ENCODE measurements around the gene TMEM106C. TPM values are rescaled to one million over a fixed set of nuclear protein-coding genes. Genes with fewer than 3 reads are reported as not detected.

TMEM106C gene
- total and polyA plus RNA-seq, 2 of the 4 experiments (the other 2 are of a cell fraction), result 72.1 to 74.6 TPM

- H3K9ac ChIP-seq (ENCODE audit: low read depth, low read length), result no peak overlapping the region
- intact Hi-C loops (cut with micrococcal nuclease) (loop anchor here (5.0 kb wide), 2 partner anchors 45 to 95 kb away; partner anchors contain the start of gene VDR), in situ Hi-C loops (cut with MboI; ENCODE audit: low sequenced_read_pairs) (no loop called here), dilution Hi-C loops (cut with HindIII; ENCODE audit: low sequenced_read_pairs, unreplicated experiment) (no loop called here)
- CTCF ChIA-PET, result interaction anchor here (0.7 to 1.6 kb wide), 4 partner anchors 9 to 43 kb away, joined by 3 to 5 read pairs (median 4); partner anchors contain the start of gene VDR
- no peak overlapping the region for H3K4me3 ChIP-seq (ENCODE audit: insufficient read depth, low read depth, low read length)
- no peak overlapping the region for H4K5ac ChIP-seq (ENCODE audit: low read depth, low read length)
- no peak overlapping the region for H3K18ac ChIP-seq (ENCODE audit: low read depth, low read length)
- H2BK15ac ChIP-seq (ENCODE audit: low read depth, low read length), result no peak overlapping the region
- no peak overlapping the region for H4K91ac ChIP-seq (ENCODE audit: insufficient read depth, low read depth, low read length)
- H3K27me3 ChIP-seq (ENCODE audit: control insufficient read depth, insufficient read depth, low read length), result peaks cover 12% of the 10 kb centered on the region; the same call in 1 of the 2 replicates
- POLR2A ChIA-PET (ENCODE audit: unreplicated experiment), result no interaction called here
- no peaks in the 10 kb centered on the region for H3K79me1 ChIP-seq (ENCODE audit: low read depth in 1 of 2, low read length in 2 of 2)
- H3K14ac ChIP-seq (replicated peaks; ENCODE audit: low read depth, low read length), result peak overlapping the region; percentile 52; the same call in 1 of the 2 replicates
- WGBS, 2 experiments (ENCODE audit: extremely low coverage in 2 of 2, insufficient read length in 1 of 2), result 14% methylated on average over 1 of the region's 12 CpGs; no CpG with 5 or more reads in 1 of the 2 experiments
- peak overlapping the region; percentile 29; the same call in 1 of the 2 replicates for H2BK20ac ChIP-seq (ENCODE audit: low read depth, low read length)
- BruUV-seq (replicated peaks), result no TSS peak
- H3K23ac ChIP-seq (ENCODE audit: low read depth, low read length), result 0 out of 2 replicates have a peak overlapping the region, but pooled peaks have one; percentile 31
- H3K4ac ChIP-seq (ENCODE audit: low read depth, low read length), result 0 out of 2 replicates have a peak overlapping the region, but pooled peaks have one; percentile 20
- peaks cover 2% of the 10 kb centered on the region; the same call in 1 of the 2 replicates for H3K9me1 ChIP-seq (ENCODE audit: insufficient read depth, low read length)
- H3K27ac ChIP-seq (ENCODE audit: insufficient read depth, low read length), result no peak overlapping the region
- H4K8ac ChIP-seq (ENCODE audit: low read depth in 2 of 2, low read length in 2 of 2), result peak overlapping the region in 1 of 2 experiments; percentile 13; a peak in 1 of 4 replicates
- no peaks in the 10 kb centered on the region for H3K9me3 ChIP-seq (ENCODE audit: control insufficient read depth, insufficient read depth, low read length)
- no peak overlapping the region; the same call in 1 of the 2 replicates for H3K4me2 ChIP-seq (ENCODE audit: low read depth, low read length)
- H3K36me3 ChIP-seq (ENCODE audit: control insufficient read depth, insufficient read depth, low read length), result no peaks in the 10 kb centered on the region
- no peak overlapping the region for H2AK5ac ChIP-seq (ENCODE audit: low read depth, low read length)
- no peak overlapping the region for H3K56ac ChIP-seq (ENCODE audit: extremely low read depth, insufficient read depth, low read length)
- DNase-seq (no peak), ATAC-seq (ENCODE audit: low read depth) (peak; percentile 25; the same call in 1 of the 2 replicates)
- H2BK120ac ChIP-seq (ENCODE audit: low read depth, low read length), result 0 out of 2 replicates have a peak overlapping the region, but pooled peaks have one; percentile 25
- no peak for TF ChIP-seq FOS (IDR thresholded peaks at IDR 0.05; ENCODE audit: low read depth, low read length)
- TF ChIP-seq POLR2A (IDR thresholded peaks at IDR 0.05; ENCODE audit: low read depth, low read length), result no peak
- TF ChIP-seq MAZ (IDR thresholded peaks at IDR 0.05; ENCODE audit: borderline replicate concordance, low read depth, low read length), result no peak
- no peak for TF ChIP-seq MAFK (IDR thresholded peaks at IDR 0.05; ENCODE audit: low read depth, low read length)
- no peak for TF ChIP-seq ELK1 (IDR thresholded peaks at IDR 0.05; ENCODE audit: borderline replicate concordance, low read depth, low read length)
- TF ChIP-seq NFE2L2 (IDR thresholded peaks at IDR 0.05; ENCODE audit: low read depth, low read length), result no peak
- no peak for TF ChIP-seq SMC3 (IDR thresholded peaks at IDR 0.05; ENCODE audit: low read depth, low read length)
- no peak for TF ChIP-seq RFX5 (IDR thresholded peaks at IDR 0.05; ENCODE audit: low read depth, low read length)
- no peak for TF ChIP-seq BHLHE40 (IDR thresholded peaks at IDR 0.05; ENCODE audit: low read depth, low read length)
- TF ChIP-seq RCOR1 (IDR thresholded peaks at IDR 0.05; ENCODE audit: insufficient replicate concordance, low read length), result no peak
- TF ChIP-seq, protein P1, sequence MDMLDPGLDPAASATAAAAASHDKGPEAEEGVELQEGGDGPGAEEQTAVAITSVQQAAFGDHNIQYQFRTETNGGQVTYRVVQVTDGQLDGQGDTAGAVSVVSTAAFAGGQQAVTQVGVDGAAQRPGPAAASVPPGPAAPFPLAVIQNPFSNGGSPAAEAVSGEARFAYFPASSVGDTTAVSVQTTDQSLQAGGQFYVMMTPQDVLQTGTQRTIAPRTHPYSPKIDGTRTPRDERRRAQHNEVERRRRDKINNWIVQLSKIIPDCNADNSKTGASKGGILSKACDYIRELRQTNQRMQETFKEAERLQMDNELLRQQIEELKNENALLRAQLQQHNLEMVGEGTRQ (IDR thresholded peaks at IDR 0.05; ENCODE audit: low read depth, low read length), result no peak
- TF ChIP-seq RAD21 (IDR thresholded peaks at IDR 0.05; ENCODE audit: low read length), result no peak
- TF ChIP-seq CHD1 (IDR thresholded peaks at IDR 0.05; ENCODE audit: low read depth, low read length), result no peak
- TF ChIP-seq CTCF (conservative IDR thresholded peaks at IDR 0.05; ENCODE audit: low read depth, low read length), result no peak
- no peak for TF ChIP-seq CEBPB (IDR thresholded peaks at IDR 0.05; ENCODE audit: low read depth, low read length)
- H3K4me1 ChIP-seq (ENCODE audit: control insufficient read depth, insufficient read depth, low read length), result peaks cover 12% of the 10 kb centered on the region
- H2BK5ac ChIP-seq (ENCODE audit: low read depth, low read length, poor library complexity, severe bottlenecking), result no peak overlapping the region
- no peaks in the 10 kb centered on the region; the same call in 1 of the 2 replicates for H4K20me1 ChIP-seq (ENCODE audit: insufficient read depth, low read length)
- H2AFZ ChIP-seq (replicated peaks; ENCODE audit: low read length, poor library complexity), result peak overlapping the region; percentile 71
- peak overlapping the region; percentile 71 for H2AK9ac ChIP-seq (replicated peaks; ENCODE audit: low read depth, low read length, poor library complexity)
Observed at GRCh38 chr12:47947341-47947740, 16.1 kb upstream of the TMEM106C start.

All from IMR-90 (cell line).